Right renal pelvis (tissue), 4 donors: ENCODE measurements around the gene PHACTR3. TPM values are rescaled to one million over a fixed set of nuclear protein-coding genes. Genes with fewer than 3 reads are reported as not detected.
A peak's percentile ranks its signal among the peaks of the same experiment; 100 is the strongest.
"Not testable (repeated sequence)": the region's sequence is repeated elsewhere in the genome, so short reads cannot be mapped to it uniquely, and the experiment has no call there.

Experiments used
- DNase-seq, 4 donors: peaks; one replicate each; pipeline ENCODE4 v3.0.0-alpha.2; 2013; ENCODE audit warnings: low read depth in 4 of 4, low spot score in 3 of 4, missing footprints in 1 of 4
- polyA plus RNA-seq, 4 donors: library from polyadenylated mRNA; unstranded; fragments of 120-200 nt; gene quantifications; one replicate each; pipeline ENCODE4 v1.2.1, GENCODE V29; 2013; ENCODE audit not compliant: insufficient read length in 4 of 4

The PHACTR3 gene
- polyA plus RNA-seq, 4 donors = 9.7 to 13.9 (median 13.0) TPM

DNA sequence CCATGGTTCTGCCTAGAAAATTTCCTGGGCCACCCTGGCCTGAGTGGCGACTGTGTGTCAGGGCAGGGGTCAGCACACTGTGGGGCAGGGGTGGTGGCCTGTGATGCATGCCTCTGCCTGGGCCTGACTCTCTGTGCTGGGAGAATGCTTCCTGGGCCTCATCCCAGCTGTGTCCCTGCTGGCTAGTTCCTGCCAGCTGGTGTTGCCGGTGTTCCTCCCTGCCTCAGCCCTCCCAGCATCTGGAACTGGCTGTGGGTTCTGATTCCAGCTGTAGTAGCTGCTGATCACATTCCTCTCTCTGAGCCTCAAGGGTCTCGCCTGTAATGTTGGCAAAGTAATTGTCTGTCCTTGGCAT, 227.6 kb downstream of the PHACTR3 start:
- DNase-seq = no peak

DNA sequence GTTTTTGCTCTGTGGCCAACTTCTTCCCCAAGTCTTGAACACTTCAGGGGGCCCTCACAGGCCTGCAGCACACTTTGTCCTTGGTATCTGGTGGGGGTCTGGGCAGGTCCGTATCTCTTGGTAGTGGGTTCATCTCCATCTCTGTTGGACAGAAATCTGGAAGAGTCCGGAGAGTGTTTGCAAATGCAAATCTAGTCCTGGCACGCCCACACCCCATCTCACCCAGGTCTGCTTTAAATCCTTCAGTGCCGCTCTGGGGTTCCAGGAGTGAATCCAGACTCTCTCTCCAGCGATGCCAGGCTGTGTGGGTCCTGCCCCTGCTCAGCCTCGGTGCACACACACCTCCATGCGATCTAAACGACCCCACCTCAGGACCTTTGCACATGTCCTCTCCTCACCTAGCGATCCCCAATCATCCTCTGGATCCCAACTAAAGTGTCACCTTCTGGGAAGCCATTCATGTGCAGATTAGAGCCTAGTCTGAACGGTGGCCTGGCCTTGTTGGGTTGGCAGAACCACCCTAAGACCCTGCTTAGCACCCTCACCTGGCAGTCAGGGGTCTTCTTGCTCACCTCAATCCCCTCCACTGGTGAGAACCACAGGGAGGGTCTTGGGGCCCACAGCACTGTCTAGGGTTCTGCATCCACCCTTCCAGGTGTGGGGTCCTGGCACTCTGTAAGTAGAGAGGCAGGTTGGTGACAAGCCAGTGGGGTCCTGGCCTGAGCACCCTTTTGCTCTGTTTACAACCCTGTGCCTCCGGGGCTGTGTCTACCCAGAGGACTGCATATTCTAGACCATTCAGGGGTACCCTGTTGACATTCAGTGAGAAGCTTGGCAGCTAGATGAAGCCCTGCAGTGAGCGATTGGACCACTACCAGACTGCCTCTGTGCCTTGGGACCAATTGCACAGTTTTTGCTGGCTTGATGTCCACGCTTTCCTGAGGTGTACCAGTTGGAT, 228.3 kb downstream of the PHACTR3 start:
- no peak for DNase-seq

DNA sequence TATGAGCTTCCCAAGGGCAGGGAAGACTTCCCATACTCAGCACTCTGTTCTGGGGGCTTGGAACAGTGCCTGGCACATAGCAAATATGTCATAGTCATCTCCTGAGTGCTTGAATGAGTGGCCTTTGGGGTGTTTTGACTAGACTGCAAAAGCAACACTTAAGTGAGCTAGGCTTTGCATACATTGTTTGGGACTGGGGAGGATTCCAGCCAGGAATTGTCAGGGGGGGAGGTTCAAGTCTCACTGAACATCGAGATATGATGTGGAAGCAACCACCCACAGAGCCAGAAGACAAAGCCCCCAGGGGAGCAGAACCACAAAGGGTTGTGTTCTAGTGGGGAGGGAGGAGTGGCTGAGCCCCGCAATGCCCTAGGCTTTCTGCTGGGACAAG, 230.7 kb downstream of the PHACTR3 start:
- no peak for DNase-seq

DNA sequence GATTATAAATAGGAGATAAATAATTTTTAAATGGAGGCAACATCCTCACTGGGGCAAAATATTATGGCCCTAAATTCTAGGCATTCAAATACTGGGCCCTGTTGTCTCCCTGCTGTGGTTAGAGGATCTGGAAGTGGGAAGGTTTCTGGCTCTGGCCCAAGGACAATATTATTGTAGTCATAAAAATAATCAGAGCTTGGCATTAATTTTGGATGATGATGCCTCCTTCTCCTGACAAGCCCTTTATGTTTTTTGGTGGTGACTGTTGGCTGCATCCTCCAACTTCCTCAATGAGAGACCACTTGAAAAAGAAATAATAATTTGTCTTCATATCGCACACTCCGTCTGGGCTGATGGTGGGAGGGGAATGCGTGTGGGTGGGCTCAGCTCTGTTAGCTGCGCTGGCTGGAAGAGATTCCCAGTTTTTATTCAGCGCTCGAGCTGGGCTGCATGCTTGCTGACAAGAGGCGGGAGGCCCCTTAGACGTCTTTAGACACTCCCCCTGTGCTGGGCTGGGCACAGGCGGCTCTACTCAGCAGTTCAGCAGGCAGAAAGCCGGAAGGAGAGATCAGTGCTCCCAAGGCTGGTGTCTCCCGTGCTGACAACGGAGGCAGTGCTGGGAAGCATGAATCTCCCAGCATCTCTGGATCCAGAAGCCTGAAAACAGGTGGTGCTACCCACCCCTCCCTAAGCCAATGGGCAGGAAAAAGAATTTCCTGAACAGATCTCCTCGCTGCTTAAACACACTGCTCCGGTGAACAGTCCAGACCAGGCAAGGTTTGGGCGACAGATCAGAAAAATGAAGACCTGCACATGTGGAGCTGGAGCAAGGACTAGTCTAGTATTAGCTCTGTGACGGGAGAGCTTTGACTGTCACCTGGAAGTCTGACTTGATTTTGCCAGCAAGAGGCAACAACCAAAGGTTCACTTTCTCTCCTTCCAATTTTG, 231.4 kb downstream of the PHACTR3 start:
- peak in 3 of 4 donors; percentile 56 to 68 (median 63) for DNase-seq

DNA sequence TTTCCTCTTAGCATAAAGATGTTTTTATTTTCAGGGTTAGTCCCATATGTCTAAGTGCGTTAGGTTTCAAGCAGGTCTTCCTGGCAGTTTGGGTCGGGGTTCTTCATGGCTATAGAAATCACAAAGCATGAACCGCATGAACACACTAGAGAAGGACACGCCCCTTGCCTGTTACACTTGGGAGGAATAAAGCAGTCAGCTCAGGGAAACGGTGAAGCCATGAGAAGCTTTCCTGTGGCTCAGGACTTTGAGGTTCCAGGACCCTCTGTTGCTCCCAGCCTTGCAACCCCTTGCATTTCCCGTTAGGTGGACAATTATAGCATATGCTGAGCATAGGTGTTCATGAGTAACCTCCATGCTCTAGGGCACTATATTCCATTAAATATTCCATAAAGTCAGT, 232.4 kb downstream of the PHACTR3 start:
- DNase-seq = no peak

DNA sequence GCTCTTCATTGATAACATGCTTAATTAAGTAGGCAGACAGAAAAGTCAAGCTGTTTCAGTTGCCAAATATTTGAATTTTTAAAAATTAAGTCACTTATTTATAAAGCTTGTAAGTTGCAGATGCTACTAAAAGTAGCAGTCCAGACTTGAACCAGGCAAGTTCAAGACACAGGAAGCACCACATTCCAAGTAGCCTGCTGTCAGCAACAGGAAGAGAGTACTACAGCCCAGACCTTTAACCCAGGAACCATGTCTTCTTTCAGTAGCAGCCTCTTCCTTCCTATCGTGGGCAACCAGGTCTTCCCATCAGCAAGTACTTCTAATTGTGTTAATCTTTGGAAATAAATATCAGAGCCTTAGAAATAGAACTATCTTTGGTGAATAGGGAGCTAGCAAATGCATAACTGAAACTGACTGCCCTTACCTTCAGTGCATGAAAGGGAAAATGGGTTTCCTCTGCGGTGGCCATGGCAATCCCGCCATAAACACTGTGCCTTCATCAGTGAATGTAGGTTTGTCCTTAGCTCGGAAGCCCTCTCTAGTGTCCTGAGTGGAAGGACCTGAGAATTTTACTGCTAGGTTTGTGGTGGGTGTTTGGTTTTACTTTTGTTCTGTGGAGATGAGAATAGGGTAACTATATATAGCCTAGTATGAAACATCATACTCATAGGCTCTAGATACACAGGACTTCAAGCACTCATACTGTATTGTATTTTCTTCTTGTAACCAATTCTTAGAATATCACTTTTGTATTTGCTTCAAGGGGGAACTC, 233.5 kb downstream of the PHACTR3 start:
- no peak for DNase-seq

DNA sequence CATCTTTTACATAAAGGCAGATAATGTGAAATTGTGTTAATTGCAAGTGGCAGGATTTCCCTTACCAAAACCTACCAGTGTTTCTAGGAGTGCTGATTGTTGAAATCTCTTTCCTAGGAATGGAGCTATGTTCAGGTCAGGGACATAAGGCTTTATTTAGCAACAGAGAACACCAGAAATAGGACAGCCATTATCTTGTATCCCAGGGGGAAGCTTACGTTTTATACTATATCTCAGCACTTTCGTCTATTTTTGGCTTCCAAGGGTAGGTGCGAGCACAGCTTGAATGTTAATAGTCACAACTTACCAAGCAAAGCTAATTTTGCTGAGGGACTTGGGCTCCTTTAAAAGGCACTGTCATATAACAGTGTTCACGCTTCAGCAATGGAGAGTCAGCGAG, 235.1 kb downstream of the PHACTR3 start:
- no peak for DNase-seq

DNA sequence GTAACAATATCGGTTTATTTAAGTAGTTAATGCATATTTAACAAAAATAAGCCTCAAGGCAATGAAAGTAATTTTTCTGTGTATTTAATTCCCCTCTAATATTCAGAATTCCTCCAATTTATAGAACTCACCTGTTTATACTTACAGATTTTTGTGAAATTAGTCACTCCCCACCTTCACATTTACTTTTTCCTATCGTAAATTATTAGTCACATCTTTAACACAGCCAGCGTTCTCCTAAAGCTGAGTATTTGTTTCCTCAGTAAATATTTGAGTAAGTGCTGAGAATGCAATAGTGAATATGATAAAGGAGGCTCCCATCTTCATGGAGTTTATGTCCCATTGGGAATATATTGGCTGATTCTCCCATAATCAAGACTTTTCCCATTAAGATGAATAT, 241.1 kb downstream of the PHACTR3 start:
- no peak for DNase-seq

DNA sequence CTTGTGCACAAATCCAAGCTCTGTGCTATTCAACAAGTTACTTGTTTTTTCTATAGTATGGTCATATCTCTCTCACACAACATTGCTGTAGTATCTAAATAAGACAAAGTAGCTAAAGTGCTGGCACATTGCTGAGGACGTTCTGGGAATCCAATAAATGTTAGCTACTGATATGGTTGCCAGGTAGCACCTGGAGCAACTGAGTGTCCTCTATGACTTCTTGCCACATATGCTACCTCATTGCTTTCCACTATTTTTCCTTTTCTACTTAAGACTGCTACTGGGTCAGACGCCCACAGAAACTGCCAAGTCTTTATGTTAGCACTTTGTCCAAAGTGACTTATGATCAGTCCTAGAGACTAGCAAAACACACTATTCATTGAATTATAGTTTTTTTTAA, 243.8 kb downstream of the PHACTR3 start:
- DNase-seq = no peak

DNA sequence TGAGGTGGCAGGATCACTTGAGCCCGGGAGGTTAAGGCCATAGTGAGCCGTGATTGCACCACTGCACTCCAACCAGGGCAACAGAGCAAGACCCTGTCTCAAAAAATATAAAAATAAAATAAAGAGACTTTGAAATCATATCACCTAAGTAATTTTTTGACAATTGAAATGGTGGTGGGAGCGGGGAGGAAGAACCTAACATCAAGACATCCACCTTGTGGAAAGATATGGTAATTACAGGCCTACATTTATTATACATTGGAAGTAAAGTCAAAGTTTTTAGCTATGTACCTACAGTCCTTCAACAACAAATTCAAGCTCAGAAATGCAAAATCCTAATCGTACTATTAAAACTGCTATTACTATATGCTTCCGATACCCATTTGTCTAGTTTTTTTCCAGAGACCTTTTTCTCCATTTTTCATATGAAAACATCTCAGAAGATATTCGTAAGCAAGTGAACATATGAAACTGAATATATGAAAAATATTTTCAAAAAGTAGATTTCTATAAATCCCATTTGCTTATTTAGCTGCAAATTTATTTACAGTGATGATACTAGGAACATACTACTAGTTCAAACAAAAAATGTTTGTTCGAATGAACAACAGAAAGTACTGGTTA, 245.8 kb downstream of the PHACTR3 start:
- no peak for DNase-seq

DNA sequence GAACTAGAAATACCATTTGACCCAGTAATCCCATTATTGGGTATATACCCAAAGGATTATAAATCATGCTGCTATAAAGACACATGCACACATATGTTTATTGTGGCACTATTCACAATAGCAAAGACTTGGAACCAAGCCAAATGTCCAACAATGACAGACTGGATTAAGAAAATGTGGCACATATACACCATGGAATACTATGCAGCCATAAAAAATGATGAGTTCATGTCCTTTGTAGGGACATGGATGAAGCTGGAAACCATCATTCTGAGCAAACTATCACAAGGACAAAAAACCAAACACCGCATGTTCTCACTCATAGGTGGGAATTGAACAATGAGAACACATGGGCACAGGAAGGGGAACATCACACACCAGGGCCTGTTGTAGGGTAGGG, 252.2 kb downstream of the PHACTR3 start:
- not testable (repeated sequence) for DNase-seq

DNA sequence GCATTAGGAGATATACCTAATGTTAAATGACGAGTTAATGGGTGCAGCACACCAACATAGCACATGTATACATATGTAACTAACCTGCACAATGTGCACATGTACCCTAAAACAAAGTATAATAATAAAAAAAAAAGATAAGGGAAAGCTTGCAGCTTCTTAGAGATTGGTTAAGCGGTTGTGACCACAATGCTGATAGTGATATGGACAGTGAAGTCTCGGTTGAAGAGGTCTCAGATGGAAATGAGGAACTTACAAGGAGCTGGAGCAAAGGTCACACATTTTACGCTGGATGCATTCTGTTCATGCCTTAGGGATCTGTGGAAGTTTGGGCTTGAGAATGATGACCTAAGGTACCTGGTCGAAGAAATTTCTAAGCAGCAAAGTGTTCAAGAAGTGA, 252.6 kb downstream of the PHACTR3 start:
- not testable (repeated sequence) for DNase-seq

DNA sequence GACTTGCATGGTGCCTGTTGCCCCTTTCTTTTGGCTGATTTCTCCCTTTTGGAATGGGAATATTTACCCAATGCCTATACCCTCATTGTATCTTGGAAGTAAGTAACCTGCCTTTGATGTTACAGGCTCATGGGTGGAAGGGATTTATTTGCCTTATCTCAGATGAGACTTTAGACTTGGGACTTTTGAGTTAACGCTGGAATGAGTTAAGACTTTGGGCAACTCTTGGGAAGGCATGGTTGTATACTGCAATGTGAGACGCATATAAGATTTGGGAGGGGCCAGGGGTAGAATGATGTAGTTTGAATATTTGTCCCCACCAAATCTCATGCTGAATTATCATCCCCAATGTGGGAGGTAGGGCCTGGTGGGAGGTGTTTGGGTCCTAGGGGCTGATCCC, 253.6 kb downstream of the PHACTR3 start:
- DNase-seq = no peak

DNA sequence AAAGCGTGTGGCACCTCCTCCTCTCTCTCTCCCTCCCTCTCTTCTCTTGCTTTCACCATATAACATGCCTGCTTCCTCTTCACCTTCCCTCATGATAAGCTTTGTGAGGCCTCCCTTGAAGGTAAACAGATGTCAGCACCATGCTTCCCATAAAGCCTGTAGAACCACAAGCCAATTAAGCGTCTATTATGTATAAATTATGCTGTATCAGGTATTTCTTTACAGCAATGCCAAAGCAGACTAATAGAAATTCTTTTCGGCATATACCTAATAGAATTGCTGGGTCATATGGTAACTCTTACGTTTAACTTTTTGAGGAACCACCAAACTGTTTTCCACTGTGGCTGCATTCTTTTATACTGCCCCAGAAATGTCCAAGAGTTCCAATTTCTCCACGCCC, 254.1 kb downstream of the PHACTR3 start:
- no peak for DNase-seq

DNA sequence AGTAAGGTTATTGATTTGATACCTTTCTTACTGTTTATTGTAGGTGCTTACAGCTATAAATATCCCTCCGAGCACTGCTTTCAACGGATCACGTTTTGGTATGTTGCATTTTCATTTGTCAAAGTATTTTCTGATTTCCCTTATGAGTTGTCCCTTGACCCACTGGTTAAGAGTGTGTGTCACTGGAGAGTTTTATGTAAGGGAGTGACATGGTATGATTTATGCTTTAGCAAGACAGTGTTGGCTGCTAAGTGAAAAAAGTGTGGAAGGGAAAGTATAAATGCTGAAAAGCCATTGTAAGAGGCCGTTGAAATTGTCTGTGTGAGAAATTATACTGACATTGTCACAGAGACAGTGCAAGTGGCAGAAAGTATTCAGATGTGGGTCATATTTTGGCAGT, 257.1 kb downstream of the PHACTR3 start:
- DNase-seq = no peak

DNA sequence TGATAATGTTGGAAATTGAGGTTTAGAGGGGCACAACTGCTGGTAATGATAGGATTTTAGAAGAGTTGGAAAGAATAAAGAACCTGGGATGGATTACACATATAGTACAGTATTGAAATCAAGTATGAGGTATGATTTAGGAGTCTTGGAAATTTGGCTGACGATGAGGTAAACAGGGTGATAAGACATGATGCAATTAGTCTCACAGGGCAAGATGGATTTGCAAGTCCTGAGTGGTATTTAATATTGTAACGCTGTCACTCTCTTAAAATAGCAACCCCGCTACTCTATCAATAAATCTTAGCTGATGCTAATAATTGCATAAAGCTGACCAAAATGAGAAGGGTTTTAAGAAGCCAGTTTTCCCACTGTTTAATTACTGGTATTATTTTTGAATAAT, 258.7 kb downstream of the PHACTR3 start:
- no peak for DNase-seq

DNA sequence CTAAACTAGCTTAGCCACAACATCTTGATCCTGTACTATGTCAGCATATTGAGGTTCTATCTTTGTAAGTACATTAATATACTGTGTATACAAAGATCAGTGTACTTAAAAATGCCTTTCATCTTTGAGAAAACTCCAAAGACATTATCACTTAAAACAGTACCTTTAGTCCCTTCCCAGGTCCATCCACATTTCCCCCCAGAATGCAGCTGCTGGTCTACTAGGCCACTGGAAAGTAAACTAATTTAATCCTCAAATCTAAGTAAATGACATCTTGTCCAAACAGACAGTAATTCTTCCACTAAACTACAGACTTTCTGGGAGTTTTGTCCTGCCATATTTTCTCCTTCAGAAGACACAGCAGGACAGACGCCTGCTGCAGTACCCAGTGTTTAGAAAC, 260.4 kb downstream of the PHACTR3 start:
- no peak for DNase-seq

DNA sequence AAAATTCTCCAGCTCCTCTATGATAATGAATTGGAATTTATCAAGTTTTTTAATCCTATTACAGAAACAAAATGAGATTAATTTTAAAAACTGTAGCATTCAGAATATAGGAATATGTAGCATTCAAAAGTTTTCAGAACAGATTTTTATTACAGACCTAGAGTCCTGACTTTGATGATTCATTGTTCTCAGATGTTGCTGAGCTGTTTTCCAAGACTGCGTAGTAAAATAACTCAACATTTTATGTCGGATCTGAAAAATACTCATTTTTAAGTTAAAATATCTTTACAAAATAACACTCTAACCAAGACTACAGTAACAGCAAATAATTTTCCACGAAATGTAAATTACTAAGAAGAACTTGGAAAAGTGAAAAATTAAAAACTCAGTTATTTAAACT, 262.0 kb downstream of the PHACTR3 start:
- peak in 1 of 4 donors; percentile 7 for DNase-seq

DNA sequence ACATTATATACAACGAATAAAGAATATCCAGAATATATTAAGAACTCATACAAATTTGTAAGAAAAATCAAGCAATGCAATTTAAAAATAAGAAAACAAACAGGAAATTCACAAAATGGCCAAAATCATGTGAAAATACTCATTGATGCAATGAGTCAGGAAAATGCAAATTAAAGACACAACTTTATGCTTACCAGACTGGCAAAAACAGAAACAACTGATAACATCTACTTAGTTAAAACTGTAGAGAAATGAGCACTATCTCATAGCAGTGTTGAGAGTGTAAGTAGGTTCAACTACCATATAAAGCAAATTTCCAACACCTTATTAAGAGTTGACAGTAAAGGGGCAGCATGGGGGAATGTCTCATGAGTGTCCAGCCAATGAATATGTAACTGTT, 266.8 kb downstream of the PHACTR3 start:
- DNase-seq = no peak

DNA sequence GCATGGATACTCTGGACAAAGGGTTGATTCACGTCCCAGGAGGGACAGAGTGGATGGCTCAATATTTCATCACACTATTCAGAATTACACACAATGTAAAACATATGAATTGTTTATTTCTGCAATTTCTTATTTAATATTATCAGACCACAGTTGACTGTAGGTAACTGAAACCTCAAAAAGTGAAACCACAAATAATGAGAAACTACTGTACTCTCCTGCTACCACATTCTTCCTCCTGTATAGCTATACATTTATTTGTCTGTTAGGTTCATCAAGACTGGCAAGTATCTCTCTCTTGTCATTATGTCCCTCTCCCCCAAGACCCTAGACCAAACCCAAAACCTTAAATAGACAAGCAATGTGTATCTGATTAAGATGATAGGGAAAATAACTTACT, 269.1 kb downstream of the PHACTR3 start:
- DNase-seq = no peak
